BE2C (cell line): ENCODE data around the gene PRSS16. TPM values are rescaled to one million over a fixed set of nuclear protein-coding genes. Genes with fewer than 3 reads are reported as not detected.
A peak's percentile ranks its signal among the peaks of the same experiment; 100 is the strongest.

Experiments used
- DNase-seq: peaks from one replicate; pipeline ENCODE4 v3.0.0-alpha.2; 2020
- H3K27me3 ChIP-seq: fragments of 250-450 bp; sonication (Bioruptor Pico); 2 replicates; pipeline ENCODE4 v1.5.1; 2020; ENCODE audit warnings: mild to moderate bottlenecking
- H3K36me3 ChIP-seq: fragments of 250-450 bp; sonication (Bioruptor Pico); 2 replicates; pipeline ENCODE4 v1.5.1; 2020; ENCODE audit warnings: mild to moderate bottlenecking
- H3K4me1 ChIP-seq: fragments of 250-450 bp; sonication (Bioruptor Pico); 2 replicates; pipeline ENCODE4 v1.5.1; 2020
- H3K4me3 ChIP-seq: 2 replicates; pipeline ENCODE4 v1.5.1; 2011; ENCODE audit warnings: low read depth, low read length
- H3K9me3 ChIP-seq: fragments of 250-450 bp; sonication (Bioruptor Pico); 2 replicates; pipeline ENCODE4 v1.5.1; 2020
- polyA plus RNA-seq: library from polyadenylated mRNA; unstranded; fragments of >200 nt; gene quantifications from one replicate; pipeline ENCODE4 v1.2.1, GENCODE V29; 2012; ENCODE audit warnings: low read depth, missing spikeins; ENCODE audit not compliant: insufficient read length, insufficient read depth
- TF ChIP-seq, protein P1 (sequence below): IDR thresholded peaks from 2 replicates; pipeline ENCODE4 v1.5.1; 2012; ENCODE audit warnings: mild to moderate bottlenecking, low read depth, low read length

The PRSS16 gene, protein sequence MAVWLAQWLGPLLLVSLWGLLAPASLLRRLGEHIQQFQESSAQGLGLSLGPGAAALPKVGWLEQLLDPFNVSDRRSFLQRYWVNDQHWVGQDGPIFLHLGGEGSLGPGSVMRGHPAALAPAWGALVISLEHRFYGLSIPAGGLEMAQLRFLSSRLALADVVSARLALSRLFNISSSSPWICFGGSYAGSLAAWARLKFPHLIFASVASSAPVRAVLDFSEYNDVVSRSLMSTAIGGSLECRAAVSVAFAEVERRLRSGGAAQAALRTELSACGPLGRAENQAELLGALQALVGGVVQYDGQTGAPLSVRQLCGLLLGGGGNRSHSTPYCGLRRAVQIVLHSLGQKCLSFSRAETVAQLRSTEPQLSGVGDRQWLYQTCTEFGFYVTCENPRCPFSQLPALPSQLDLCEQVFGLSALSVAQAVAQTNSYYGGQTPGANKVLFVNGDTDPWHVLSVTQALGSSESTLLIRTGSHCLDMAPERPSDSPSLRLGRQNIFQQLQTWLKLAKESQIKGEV
- not detected for polyA plus RNA-seq

DNA sequence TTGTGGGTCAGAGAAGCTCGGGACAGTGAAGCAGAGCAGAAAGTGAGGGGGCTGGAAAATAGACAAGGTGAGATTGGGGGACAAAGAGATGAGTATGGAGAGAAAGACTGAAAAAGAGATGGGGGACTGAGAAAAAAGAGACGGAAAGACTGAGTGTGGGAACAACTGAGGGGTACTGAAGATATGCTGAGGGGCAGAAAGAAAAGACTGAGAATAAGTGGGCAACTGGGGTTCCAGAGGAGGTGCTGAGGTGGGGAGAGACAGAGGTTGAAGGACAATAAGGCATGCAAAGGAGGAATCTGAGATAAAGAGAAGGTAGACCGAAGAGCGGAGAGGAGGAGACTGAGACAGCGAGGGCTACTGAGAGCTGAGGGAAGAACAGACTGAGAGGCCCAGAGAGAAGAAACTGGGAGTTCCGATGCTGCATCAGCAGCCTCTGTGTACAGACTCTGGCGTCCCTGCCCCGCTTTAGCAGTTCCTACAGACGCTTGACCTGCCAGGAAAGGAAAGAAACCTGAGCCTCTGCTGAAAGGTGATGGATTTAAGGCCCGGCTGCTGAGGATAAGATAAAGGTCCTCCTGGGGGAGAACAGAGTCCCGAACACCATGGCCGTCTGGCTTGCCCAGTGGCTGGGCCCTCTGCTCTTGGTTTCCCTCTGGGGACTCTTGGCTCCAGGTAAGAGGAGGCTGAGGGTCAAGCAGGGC is at the start of gene PRSS16:
Gene PRSS16 (plus strand): TSS at position 569 of the 704 bp plus-strand sequence. CDS start 37 bp downstream, at position 606.
- Histone ChIP-seq H3K27me3 (peaks cover 60% of the 10 kb centered on the region), H3K36me3 (no peaks in the 10 kb centered on the region), H3K4me1 (no peaks in the 10 kb centered on the region), H3K4me3 (no peak within 1 kb of the TSS), H3K9me3 (no peaks in the 10 kb centered on the region)
- TF ChIP-seq, protein P1, sequence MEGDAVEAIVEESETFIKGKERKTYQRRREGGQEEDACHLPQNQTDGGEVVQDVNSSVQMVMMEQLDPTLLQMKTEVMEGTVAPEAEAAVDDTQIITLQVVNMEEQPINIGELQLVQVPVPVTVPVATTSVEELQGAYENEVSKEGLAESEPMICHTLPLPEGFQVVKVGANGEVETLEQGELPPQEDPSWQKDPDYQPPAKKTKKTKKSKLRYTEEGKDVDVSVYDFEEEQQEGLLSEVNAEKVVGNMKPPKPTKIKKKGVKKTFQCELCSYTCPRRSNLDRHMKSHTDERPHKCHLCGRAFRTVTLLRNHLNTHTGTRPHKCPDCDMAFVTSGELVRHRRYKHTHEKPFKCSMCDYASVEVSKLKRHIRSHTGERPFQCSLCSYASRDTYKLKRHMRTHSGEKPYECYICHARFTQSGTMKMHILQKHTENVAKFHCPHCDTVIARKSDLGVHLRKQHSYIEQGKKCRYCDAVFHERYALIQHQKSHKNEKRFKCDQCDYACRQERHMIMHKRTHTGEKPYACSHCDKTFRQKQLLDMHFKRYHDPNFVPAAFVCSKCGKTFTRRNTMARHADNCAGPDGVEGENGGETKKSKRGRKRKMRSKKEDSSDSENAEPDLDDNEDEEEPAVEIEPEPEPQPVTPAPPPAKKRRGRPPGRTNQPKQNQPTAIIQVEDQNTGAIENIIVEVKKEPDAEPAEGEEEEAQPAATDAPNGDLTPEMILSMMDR: no peak
- DNase-seq: no peak

DNA sequence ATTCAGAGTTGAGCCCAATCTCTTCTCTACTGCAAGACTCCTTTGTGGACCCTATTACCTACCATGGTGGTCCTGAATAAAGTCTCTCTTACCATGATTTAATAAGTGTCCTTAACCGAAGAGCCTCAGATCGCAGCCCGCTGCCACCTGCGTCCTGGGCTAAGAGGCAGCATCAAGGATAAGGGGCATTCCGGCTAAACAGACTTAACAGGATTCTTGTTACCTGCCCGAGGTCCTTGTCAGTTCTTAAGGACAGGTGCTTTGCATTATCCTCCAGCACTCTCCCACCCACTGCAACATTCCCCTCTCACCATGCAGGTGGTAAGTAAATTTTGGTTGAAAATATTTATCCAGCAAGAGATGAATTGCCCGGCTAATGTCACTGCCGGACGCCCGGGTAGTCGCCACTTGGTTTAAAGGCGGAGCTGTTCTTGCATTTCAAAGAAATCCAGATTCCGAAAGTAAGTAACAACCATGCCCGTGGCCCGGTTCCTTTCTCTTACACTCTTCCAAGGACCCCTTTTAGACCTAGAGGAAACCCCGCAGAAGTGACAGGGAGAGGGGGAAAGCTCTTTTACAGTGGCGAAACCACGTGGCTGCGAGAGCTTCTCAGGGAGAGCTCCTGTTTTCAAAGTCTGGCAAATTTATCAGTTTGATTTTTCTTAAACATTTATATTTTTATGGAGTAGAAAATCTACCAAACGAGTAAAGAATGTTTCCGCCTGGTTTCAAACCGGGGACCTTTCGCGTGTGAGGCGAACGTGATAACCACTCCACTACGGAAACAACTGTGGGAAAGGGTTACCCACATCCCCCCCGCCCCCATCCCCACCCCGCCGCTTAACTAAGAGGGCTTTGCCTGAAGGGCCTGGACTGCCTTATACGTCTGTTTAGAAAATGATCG is 41.9 kb upstream of the PRSS16 start:
- Histone ChIP-seq H3K4me3 (peak overlapping the region; percentile 56), H3K4me1 (no peaks in the 10 kb centered on the region), H3K9me3 (no peaks in the 10 kb centered on the region), H3K36me3 (no peaks in the 10 kb centered on the region), H3K27me3 (no peaks in the 10 kb centered on the region)
- TF ChIP-seq, protein P1: no peak
- DNase-seq: peak; percentile 40

DNA sequence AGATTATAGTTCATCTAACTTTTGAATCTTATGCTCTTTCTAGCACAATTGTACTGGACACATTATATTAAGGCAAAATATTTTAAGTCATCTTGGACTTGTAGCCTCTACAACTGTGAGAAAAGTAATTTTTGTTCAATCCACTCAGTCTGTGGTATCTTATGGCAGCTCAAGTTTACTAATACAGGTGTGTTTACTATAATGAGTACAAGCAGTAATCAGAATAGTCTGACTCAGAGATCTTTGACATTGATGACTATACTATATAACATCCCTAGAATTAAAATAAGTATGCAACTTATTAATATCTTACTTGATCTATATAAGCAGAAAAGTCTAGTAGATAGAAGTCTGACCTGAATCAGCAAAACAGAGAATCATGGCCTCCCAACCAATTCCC is 40.7 kb upstream of the PRSS16 start:
- no peaks in the 10 kb centered on the region for H3K4me1 ChIP-seq
- TF ChIP-seq, protein P1: no peak
- no peak for DNase-seq
- no peaks in the 10 kb centered on the region for H3K36me3 ChIP-seq
- H3K9me3 ChIP-seq: no peaks in the 10 kb centered on the region
- H3K4me3 ChIP-seq: no peak overlapping the region; the same call in 1 of the 2 replicates
- H3K27me3 ChIP-seq: no peaks in the 10 kb centered on the region

DNA sequence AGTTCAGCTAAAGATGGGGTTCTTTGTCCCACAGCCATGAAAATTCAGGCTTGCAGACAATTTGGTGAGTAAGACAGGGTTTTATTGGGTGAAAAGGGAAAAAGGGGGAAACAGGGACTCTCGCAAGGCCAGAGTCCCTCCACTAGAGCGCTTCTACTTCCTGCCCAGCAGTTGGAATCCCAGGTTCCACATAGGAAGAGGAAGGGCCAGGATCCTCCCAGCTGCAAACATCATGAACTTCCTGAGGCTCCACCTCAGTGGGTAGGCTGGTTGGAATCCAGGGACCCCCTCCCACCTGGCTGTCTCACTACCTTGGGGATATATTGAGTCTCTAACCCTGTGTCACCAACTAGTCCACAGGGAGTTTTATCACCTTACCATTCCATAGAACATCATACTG is 39.5 kb upstream of the PRSS16 start:
- Histone ChIP-seq H3K4me1 (no peaks in the 10 kb centered on the region), H3K36me3 (no peaks in the 10 kb centered on the region), H3K27me3 (no peaks in the 10 kb centered on the region), H3K9me3 (no peaks in the 10 kb centered on the region), H3K4me3 (no peak overlapping the region)
- DNase-seq: no peak
- TF ChIP-seq, protein P1: no peak

DNA sequence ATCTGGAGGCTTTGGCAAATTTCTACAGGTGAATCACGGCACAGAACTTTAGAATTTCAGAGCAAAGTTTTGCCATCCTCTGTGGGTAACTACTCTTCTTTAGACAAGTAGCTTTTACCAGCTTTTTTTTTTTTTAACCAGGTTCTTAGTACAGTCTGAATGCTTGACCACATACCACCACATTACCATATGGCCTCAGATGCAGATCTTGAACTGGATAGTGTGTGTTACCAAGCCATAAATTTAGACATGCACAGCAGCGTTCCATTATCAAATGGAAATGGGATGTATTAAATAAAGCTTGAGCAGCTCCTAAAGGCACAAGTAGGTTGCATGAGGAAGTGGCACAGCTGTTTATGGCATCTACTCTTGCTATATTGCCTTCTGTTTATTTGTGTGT is 38.3 kb upstream of the PRSS16 start:
- no peaks in the 10 kb centered on the region for H3K27me3 ChIP-seq
- no peaks in the 10 kb centered on the region for H3K36me3 ChIP-seq
- TF ChIP-seq, protein P1: no peak
- no peaks in the 10 kb centered on the region for H3K9me3 ChIP-seq
- no peaks in the 10 kb centered on the region for H3K4me1 ChIP-seq
- H3K4me3 ChIP-seq: no peak overlapping the region; the same call in 1 of the 2 replicates
- no peak for DNase-seq
